Thymus (tissue), 11 donors: ENCODE results near the gene ZNF446. TPM values are rescaled to one million over a fixed set of nuclear protein-coding genes. Genes with fewer than 3 reads are reported as not detected.
A peak's percentile ranks its signal among the peaks of the same experiment; 100 is the strongest.

Experiments
- DNase-seq, 9 donors: peaks; one replicate each; pipeline ENCODE4 v3.0.0-alpha.2; 2013; ENCODE audit warnings: low spot score in 9 of 9, low read depth in 6 of 9, missing footprints in 1 of 9
- H3K27ac ChIP-seq, 2 donors: one replicate each; pipeline ENCODE4 v1.5.1; 2013; ENCODE audit warnings: control low read depth in 1 of 2, low read depth in 1 of 2, low read length in 1 of 2, mild to moderate bottlenecking in 1 of 2, moderate library complexity in 1 of 2
- H3K27me3 ChIP-seq, 2 donors: one replicate each; pipeline ENCODE4 v1.5.1; 2013; ENCODE audit warnings: low read length in 1 of 2; ENCODE audit not compliant: control insufficient read depth in 2 of 2, insufficient read depth in 1 of 2
- H3K36me3 ChIP-seq, 2 donors: one replicate each; pipeline ENCODE4 v1.5.1; 2013; ENCODE audit warnings: low read length in 1 of 2, mild to moderate bottlenecking in 1 of 2, moderate library complexity in 1 of 2; ENCODE audit not compliant: control insufficient read depth in 2 of 2, insufficient read depth in 2 of 2
- H3K4me1 ChIP-seq, 2 donors: one replicate each; pipeline ENCODE4 v1.5.1; 2013; ENCODE audit warnings: low read length in 2 of 2; ENCODE audit not compliant: control insufficient read depth in 2 of 2, insufficient read depth in 2 of 2
- H3K4me3 ChIP-seq, 2 donors: one replicate each; pipeline ENCODE4 v1.5.1; 2013; ENCODE audit warnings: low read length in 2 of 2, control low read depth in 1 of 2, mild to moderate bottlenecking in 1 of 2
- H3K9me3 ChIP-seq, 2 donors: one replicate each; pipeline ENCODE4 v1.5.1; 2013; ENCODE audit warnings: low read length in 1 of 2, mild to moderate bottlenecking in 1 of 2; ENCODE audit not compliant: control insufficient read depth in 2 of 2, insufficient read depth in 1 of 2
- WGBS: extraction: QIAGEN DNeasy Blood & Tissue Kit; methylation state at CpG from one replicate; pipeline ENCODE4 v1.1.7; 2013; 5-methylcytosine and 5-hydroxymethylcytosine counted together
- polyA plus RNA-seq: library from polyadenylated mRNA; stranded (reverse); fragments of 200-250 nt; gene quantifications from one replicate; pipeline ENCODE4 v1.2.3, GENCODE V29; 2013
- total RNA-seq: library from RNA; stranded (reverse); fragments of 120-200 nt; gene quantifications from one replicate; pipeline ENCODE4 v1.2.4, GENCODE V29; 2013
- donor health status: healthy.

ZNF446 gene
- total and polyA plus RNA-seq, 2 donors = 7.0 to 13.5 TPM

DNA sequence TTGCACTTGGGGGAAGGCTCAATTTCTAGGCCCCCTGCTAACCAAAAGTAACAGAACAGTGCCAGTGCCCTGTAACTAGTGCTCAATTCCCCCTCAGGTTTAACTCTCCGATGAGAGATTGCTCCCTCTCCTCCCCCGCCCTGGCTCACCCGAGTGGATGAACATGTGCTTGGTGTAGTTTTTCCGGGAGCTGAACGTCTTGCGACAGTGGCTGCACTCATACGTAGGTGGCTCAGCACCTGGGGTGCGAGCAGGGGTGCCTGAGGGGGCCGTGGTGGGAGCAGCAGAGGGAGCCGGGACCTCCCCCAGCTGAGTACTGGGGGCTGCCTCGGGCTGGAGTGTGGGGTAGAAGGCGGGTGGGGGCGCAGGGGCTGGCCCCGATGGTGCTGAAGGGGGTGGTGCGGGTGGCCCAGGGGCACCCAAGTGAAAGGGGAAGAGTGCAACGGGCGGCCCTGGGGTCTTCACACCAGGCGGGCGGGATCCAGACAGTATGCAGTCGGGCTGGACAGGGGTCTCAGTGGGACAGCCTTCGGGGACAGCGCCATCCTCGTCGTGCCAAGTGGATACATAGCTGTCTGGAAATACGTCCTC lies 40.2 kb downstream of the ZNF446 start:
- Histone ChIP-seq H3K27me3 (no peaks in the 10 kb centered on the region), H3K36me3 (peaks cover 18 to 21% of the 10 kb centered on the region in 2 donors), H3K4me1 (peaks cover 17 to 35% of the 10 kb centered on the region in 2 donors), H3K4me3 (no peak overlapping the region), H3K27ac (no peak overlapping the region), H3K9me3 (peaks cover 2 to 4% of the 10 kb centered on the region in 2 donors)
- WGBS = 97% methylated on average over 25 of the region's 25 CpGs
- DNase-seq = no peak

DNA sequence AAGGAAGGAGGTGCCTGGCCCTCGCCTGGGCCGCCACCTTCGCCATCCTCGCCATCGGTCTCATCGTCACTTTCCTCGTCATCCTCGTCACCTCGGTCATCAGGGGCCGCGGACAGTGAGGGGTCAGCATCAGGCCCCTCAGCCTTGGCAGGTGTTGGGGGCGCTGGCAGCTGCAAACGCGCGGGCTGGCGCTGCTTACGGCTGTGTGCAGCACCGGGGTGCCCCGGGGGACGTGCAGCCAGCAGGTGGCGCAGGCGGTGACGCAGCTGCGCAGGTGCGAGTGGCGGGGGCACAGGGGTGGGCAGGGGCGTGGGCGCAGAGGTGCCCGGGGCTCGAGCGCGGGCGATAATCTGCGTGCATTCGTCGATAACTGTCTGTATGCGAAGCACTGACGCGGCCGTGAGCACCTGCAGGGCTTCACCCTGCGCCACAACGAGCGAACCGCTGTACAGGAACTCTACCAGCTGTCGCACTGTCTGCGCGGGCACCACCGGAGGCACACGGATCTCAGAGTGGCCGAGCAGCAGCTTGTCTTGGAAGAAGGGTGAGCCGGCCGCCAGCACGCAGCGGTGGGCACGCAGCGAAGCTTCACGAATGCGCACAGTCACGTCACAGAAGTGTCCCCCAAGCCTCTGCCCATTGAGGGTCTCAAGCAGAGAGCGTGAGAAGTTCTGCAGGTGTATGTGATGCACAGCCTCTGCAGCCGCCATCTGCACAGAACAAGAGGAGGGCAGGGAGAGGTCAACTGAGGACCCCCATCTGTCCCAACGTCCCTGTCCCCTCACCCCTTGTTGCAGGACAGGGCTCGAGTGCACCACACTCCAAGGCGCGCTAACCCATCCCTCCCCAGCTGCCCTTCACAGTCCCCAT lies 41.0 kb downstream of the ZNF446 start:
- H3K27me3 ChIP-seq = no peaks in the 10 kb centered on the region
- H3K36me3 ChIP-seq = peaks cover 18 to 21% of the 10 kb centered on the region in 2 donors
- H3K4me3 ChIP-seq = no peak overlapping the region
- H3K27ac ChIP-seq = no peak overlapping the region
- peaks cover 17 to 35% of the 10 kb centered on the region in 2 donors for H3K4me1 ChIP-seq
- 97% methylated on average over 65 of the region's 65 CpGs for WGBS
- DNase-seq = no peak
- H3K9me3 ChIP-seq = peaks cover 2 to 4% of the 10 kb centered on the region in 2 donors

DNA sequence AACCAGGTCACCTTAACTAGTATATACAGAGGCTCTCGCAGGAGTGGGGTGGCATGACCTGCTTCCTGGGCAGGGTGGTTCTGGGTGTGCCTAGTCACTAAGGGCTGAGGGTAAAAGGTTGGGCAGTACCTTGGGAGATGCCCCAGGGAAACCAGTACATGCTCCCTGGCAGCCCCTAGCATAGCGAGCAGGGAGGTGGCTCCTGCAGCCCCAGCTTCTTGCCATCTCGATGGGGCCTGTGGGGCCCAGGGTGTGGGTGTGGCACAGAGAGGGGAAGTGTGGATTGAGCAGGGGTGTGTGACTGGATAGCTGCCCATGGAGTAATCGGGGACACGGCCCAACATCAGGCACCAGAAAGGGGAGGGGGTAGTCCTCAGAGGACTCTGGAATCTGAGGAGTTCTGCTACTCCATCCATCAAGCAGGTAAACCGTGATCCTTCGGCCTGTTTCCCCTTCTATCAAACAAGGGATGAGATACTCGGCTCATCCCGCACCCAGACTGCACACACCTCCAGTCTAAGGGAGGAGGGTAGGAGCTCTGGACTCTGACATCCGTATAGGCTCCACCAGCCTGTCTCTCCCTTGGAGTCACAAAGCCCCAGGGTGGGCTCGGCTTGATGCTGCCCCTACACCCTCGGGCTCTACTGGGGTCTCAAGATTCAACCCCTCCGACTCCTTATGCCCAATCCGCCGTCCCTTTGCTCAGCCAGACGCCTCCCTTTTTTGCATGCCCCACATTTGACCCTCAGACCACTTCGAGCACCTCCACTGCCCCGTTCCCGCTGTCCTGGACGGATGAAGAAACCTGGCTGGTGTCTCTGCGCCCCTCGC lies 42.3 kb downstream of the ZNF446 start:
- DNase-seq = peak in 1 of 9 donors; percentile 23
- Histone ChIP-seq H3K36me3 (peaks cover 18 to 21% of the 10 kb centered on the region in 2 donors), H3K4me3 (peak overlapping the region; percentile 62 to 69), H3K9me3 (peaks cover 2 to 4% of the 10 kb centered on the region in 2 donors), H3K4me1 (peaks cover 16 to 34% of the 10 kb centered on the region in 2 donors), H3K27me3 (no peaks in the 10 kb centered on the region), H3K27ac (peak overlapping the region; percentile 96 to 97)
- WGBS = 16% methylated on average over 22 of the region's 22 CpGs

DNA sequence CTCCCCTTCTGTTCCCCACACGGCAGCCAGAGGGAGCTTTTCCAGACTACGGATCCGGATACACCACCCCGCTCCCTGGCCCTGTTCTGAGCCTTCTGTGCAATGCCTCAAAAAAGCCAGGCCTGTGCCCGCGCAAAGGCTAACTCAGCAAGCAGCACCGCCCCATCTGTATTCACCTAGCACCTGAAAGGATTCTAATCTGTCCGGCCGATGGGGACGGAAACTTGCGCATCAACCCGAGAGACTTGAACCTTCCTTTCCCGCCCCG lies 42.9 kb downstream of the ZNF446 start:
- Histone ChIP-seq H3K4me1 (peaks cover 12 to 30% of the 10 kb centered on the region in 2 donors), H3K9me3 (peaks cover 2 to 4% of the 10 kb centered on the region in 2 donors), H3K27ac (peak overlapping the region; percentile 96 to 97), H3K4me3 (peak overlapping the region; percentile 62 to 69), H3K36me3 (peaks cover 18 to 21% of the 10 kb centered on the region in 2 donors), H3K27me3 (no peaks in the 10 kb centered on the region)
- WGBS = under 1% methylated on average over 14 of the region's 14 CpGs
- DNase-seq = peak in 4 of 9 donors; percentile 50 to 80 (median 60)

DNA sequence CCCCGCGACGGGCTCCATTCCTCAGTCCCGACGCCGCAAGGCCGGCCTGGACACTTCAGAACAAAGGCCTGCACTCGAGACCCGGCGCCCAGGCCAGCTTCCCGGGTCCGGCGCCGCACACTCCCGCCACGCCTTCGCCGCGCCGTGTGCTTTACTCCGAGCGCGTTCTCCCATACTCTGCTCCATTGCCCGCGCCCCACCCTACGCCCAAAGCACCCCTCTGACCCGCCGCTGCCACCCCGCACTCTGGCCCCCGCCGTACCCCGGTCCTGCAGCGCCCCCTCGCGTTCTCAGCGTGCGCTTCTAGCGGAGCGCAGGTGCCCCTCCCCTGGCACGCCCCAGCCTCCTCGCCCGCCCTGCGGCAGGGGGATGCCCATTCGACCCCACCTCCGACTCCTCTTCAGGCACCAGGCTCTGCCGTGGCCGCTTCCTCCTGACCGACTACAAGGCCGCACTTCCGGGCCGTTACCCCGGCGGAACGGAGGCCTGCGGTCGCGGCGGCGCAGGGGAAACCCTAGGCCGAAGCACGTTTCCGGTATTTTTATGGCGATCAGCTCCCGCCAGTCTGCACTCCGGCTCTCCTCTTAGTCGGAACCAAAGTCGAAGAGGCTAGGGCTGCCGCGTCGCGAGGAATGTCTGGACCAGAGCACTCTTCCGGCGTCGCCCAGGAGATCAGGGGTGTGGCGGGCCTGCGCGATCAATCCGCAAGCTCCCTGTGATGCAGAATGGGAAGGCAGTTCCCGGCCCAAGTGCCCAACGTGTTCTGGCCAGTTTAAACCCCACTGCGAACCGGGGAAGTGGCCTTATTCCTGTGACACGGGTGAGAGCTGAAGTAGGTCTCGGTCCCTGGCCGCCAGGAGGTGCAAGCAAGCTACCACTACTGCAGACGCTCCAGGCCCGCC lies 43.5 kb downstream of the ZNF446 start, which contains the start of gene ZBTB45:
ZBTB45 (minus strand) TSS at position 456 of the 902 bp plus-strand sequence. CDS start 2,137 bp downstream, outside the sequence.
- under 1% methylated on average over 87 of the region's 87 CpGs for WGBS
- DNase-seq = peak; percentile 71 to 94 (median 81)
- peaks cover 2 to 4% of the 10 kb centered on the region in 2 donors for H3K9me3 ChIP-seq
- peaks cover 11 to 24% of the 10 kb centered on the region in 2 donors for H3K4me1 ChIP-seq
- peak within 1 kb of the TSS; percentile 62 to 69 for H3K4me3 ChIP-seq
- H3K27me3 ChIP-seq = no peaks in the 10 kb centered on the region
- peaks cover 18 to 21% of the 10 kb centered on the region in 2 donors for H3K36me3 ChIP-seq
- H3K27ac ChIP-seq = peak within 1 kb of the TSS; percentile 96 to 97

DNA sequence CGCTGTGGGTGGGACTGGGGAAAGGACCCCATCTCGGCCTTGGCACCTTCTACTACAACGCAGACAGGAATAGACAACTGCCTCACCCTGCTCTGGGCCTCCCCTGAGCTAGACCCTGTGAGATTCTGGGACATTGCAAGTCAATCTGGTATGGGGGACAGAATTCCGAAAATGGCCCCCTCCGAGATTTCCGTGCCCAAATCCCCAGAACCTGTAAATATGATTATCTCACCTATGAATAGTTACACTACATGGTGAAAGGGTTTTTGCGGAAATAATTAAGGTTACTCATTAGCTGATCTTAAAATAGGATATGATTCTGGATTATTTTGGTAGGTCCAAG lies 44.1 kb downstream of the ZNF446 start:
- Histone ChIP-seq H3K27me3 (no peaks in the 10 kb centered on the region), H3K27ac (peak overlapping the region; percentile 96 to 97), H3K36me3 (peaks cover 18 to 21% of the 10 kb centered on the region in 2 donors), H3K4me3 (peak overlapping the region; percentile 62 to 69), H3K9me3 (peaks cover 2 to 4% of the 10 kb centered on the region in 2 donors), H3K4me1 (peaks cover 10 to 22% of the 10 kb centered on the region in 2 donors)
- 19% methylated on average over 7 of the region's 7 CpGs for WGBS
- DNase-seq = no peak

DNA sequence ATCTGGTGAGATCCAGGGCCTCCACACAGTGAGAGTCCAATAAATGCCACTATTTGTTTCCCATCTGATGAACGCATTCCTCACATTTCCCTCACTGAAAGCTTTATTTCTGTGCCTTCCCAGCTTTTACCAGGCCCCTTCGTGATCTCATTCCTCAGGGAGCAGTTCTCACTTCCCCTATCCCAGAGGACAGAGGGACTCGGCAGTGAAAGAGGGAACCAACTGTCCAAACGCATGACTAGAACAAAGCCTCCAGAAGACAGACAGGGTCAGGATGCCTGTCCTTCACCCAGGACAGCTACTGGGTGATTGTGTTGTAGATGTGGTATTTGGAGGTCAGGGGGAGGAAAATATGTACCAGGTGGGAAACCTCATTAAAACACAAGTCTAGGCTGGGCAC lies 45.5 kb downstream of the ZNF446 start:
- Histone ChIP-seq H3K36me3 (peaks cover 6 to 10% of the 10 kb centered on the region in 2 donors), H3K4me1 (peaks cover 10 to 20% of the 10 kb centered on the region in 2 donors), H3K4me3 (no peak overlapping the region), H3K27me3 (no peaks in the 10 kb centered on the region), H3K27ac (no peak overlapping the region), H3K9me3 (peaks cover 2 to 4% of the 10 kb centered on the region in 2 donors)
- DNase-seq = no peak
- WGBS = 97% methylated on average over 4 of the region's 4 CpGs

DNA sequence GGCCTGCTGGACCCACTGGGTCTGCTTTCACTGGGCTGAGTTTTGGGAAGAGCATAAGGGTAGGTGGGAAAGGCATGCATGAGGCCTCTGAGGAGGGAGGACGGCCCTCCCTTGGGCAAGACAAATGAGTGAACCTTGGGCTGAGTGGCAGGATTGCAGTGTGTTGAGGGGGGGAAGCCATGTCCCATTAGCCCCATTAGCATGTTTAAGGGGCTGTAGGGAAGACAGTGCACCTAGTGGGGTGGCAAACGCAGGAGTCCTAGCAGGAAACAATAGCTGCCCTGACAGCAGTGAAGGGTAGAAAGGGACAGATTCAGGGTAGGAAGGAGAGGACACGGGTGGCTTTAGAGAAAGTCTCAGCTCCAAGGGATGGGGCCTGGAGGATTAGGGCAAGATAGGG lies 46.6 kb downstream of the ZNF446 start:
- H3K27ac ChIP-seq = no peak overlapping the region
- DNase-seq = no peak
- peaks cover 0 to 4% of the 10 kb centered on the region in 2 donors for H3K9me3 ChIP-seq
- H3K27me3 ChIP-seq = no peaks in the 10 kb centered on the region
- no peaks in the 10 kb centered on the region for H3K36me3 ChIP-seq
- H3K4me3 ChIP-seq = no peak overlapping the region
- WGBS = 98% methylated on average over 3 of the region's 3 CpGs
- peaks cover 10 to 20% of the 10 kb centered on the region in 2 donors for H3K4me1 ChIP-seq
